Panc1 (cell line): Measurements from ENCODE around the gene USP48. TPM values are rescaled to one million over a fixed set of nuclear protein-coding genes. Genes with fewer than 3 reads are reported as not detected.

Experiments used
- ATAC-seq: fragments of 200-7000 bp; cut with Tn5 transposase; 2 replicates; pipeline ENCODE4 v1.9.1; 2020; ENCODE audit warnings: mild to moderate bottlenecking, moderate library complexity
- BruUV-seq: library from RNA; stranded (reverse); fragments of 400-500 nt; replicated peaks from 2 replicates; lab custom pipeline; 2021; lab: Mats Ljungman, UMichigan
- CTCF ChIA-PET: fragments of 300-600 bp; sonication (Branson Sonifier 250); formaldehyde crosslinking; loops from one replicate; lab custom pipeline; 2022; ENCODE audit warnings: antibody characterized with exemption; lab: Charles Lee
- POLR2A ChIA-PET: fragments of 300-600 bp; sonication (Branson Sonifier 250); formaldehyde crosslinking; loops from one replicate; lab custom pipeline; 2022; ENCODE audit warnings: antibody characterized with exemption; lab: Charles Lee
- DNase-seq: peaks from one replicate; pipeline ENCODE4 v3.0.0-alpha.2; 2010; ENCODE audit warnings: low read depth, low spot score
- H3K27ac ChIP-seq: 2 replicates; pipeline ENCODE4 v1.5.1; 2011; ENCODE audit warnings: mild to moderate bottlenecking, low read length, inconsistent platforms
- H3K27me3 ChIP-seq: fragments of 200-500 bp; sonication (Bioruptor generic); 2 replicates; pipeline ENCODE4 v1.6.0; 2014; ENCODE audit warnings: low read length, inconsistent platforms; ENCODE audit not compliant: control insufficient read depth, insufficient read depth
- H3K36me3 ChIP-seq: fragments of 200-500 bp; sonication (Bioruptor generic); 2 replicates; pipeline ENCODE4 v1.5.1; 2014; ENCODE audit warnings: inconsistent platforms, mild to moderate bottlenecking, low read length, moderate library complexity; ENCODE audit not compliant: control insufficient read depth, insufficient read depth
- H3K4me1 ChIP-seq: 2 replicates; pipeline ENCODE4 v1.5.1; 2011; ENCODE audit warnings: inconsistent platforms, mild to moderate bottlenecking, low read length, moderate library complexity; ENCODE audit not compliant: control insufficient read depth, insufficient read depth
- H3K4me3 ChIP-seq, 2 experiments: 2 replicates each; pipeline ENCODE4 v1.5.1; 2011 to 2012; ENCODE audit warnings: low read depth in 2 of 2, low read length in 2 of 2, mild to moderate bottlenecking in 2 of 2, inconsistent platforms in 1 of 2, moderate library complexity in 1 of 2
- H3K9me3 ChIP-seq: fragments of 200-500 bp; sonication (Bioruptor generic); 2 replicates; pipeline ENCODE4 v1.5.1; 2014; ENCODE audit warnings: low read depth, mild to moderate bottlenecking, inconsistent platforms, low read length, moderate library complexity; ENCODE audit not compliant: control insufficient read depth, insufficient read depth
- POLR2AphosphoS5 ChIP-seq: IDR thresholded peaks from 2 replicates; pipeline ENCODE4 v1.6.1; 2012; ENCODE audit warnings: mild to moderate bottlenecking, low read depth, low read length, moderate library complexity
- SIN3A ChIP-seq: IDR thresholded peaks from 2 replicates; pipeline ENCODE4 v1.6.1; 2012; ENCODE audit warnings: low read depth, mild to moderate bottlenecking, low read length, moderate library complexity, borderline replicate concordance; ENCODE audit not compliant: insufficient read depth
- TCF7L2 ChIP-seq: IDR thresholded peaks from 2 replicates; pipeline ENCODE4 v1.6.1; 2011; ENCODE audit warnings: mild to moderate bottlenecking, low read depth, low read length, inconsistent platforms
- in situ Hi-C: cut with HindIII; loops from 2 replicates; pipeline ENCODE4 v1.10.0; 2016; ENCODE audit warnings: low sequenced_read_pairs, low pct_unique_long_range_greater_than_20kb
- intact Hi-C: fragments of 100-400 bp; cut with micrococcal nuclease; formaldehyde crosslinking; loops from one replicate; pipeline ENCODE4 v1.10.0; 2022; ENCODE audit not compliant: unreplicated experiment
- total RNA-seq: library from RNA; stranded (reverse); gene quantifications from one replicate; pipeline ENCODE4 v1.2.1, GENCODE V29; 2021; ENCODE audit not compliant: unreplicated experiment
- TF ChIP-seq, protein P1 (sequence below), 2 experiments: IDR thresholded peaks; 2 replicates each; pipeline ENCODE4 v1.6.1; 2011 to 2012; ENCODE audit warnings: low read depth in 2 of 2, control low read depth in 1 of 2, low read length in 1 of 2, mild to moderate bottlenecking in 1 of 2, moderate library complexity in 1 of 2; ENCODE audit not compliant: insufficient read depth in 1 of 2
- TF ChIP-seq, protein P2 (sequence below): fragments of 450-650 bp; IDR thresholded peaks from 2 replicates; pipeline ENCODE4 v1.5.1; 2017; ENCODE audit warnings: mild to moderate bottlenecking

Gene USP48
- total RNA-seq, 1 experiment from 2014 or later = 71.6 TPM

DNA sequence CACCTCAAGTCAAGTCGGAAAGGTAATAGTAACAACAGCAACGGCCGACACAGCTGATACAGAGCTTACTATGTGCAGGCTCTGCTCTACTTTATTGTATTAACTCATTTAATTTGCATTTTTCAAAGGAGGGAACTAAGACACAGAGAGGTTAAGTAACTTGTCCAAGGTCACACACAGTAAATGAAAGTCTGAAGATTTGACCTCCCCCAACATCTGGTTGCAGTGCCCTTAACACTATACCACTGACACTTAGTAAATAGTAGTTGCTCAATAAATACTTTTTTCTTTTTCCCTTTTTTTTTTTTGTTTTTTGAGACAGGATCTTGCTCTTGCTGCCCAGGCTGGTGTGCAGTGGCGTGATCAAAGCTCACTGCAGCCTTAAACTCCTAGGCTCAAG is 153.0 kb downstream of the USP48 start:
- in situ Hi-C loops = no loop called here
- CTCF ChIA-PET = no interaction called here
- intact Hi-C loops = no loop called here
- H3K4me3 ChIP-seq = no peak overlapping the region
- H3K4me1 ChIP-seq = peaks cover 17% of the 10 kb centered on the region
- ATAC-seq (no peak), DNase-seq (no peak)
- H3K36me3 ChIP-seq = no peaks in the 10 kb centered on the region
- no TSS peak for BruUV-seq
- TF ChIP-seq POLR2AphosphoS5 (no peak), TCF7L2 (no peak), SIN3A (no peak)
- TF ChIP-seq, protein P1, sequence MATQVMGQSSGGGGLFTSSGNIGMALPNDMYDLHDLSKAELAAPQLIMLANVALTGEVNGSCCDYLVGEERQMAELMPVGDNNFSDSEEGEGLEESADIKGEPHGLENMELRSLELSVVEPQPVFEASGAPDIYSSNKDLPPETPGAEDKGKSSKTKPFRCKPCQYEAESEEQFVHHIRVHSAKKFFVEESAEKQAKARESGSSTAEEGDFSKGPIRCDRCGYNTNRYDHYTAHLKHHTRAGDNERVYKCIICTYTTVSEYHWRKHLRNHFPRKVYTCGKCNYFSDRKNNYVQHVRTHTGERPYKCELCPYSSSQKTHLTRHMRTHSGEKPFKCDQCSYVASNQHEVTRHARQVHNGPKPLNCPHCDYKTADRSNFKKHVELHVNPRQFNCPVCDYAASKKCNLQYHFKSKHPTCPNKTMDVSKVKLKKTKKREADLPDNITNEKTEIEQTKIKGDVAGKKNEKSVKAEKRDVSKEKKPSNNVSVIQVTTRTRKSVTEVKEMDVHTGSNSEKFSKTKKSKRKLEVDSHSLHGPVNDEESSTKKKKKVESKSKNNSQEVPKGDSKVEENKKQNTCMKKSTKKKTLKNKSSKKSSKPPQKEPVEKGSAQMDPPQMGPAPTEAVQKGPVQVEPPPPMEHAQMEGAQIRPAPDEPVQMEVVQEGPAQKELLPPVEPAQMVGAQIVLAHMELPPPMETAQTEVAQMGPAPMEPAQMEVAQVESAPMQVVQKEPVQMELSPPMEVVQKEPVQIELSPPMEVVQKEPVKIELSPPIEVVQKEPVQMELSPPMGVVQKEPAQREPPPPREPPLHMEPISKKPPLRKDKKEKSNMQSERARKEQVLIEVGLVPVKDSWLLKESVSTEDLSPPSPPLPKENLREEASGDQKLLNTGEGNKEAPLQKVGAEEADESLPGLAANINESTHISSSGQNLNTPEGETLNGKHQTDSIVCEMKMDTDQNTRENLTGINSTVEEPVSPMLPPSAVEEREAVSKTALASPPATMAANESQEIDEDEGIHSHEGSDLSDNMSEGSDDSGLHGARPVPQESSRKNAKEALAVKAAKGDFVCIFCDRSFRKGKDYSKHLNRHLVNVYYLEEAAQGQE (IDR thresholded peaks at IDR 0.05; ENCODE audit: insufficient read depth in 1 of 2, low read depth in 2 of 2, low read length in 1 of 2) = no peak
- TF ChIP-seq, protein P2, sequence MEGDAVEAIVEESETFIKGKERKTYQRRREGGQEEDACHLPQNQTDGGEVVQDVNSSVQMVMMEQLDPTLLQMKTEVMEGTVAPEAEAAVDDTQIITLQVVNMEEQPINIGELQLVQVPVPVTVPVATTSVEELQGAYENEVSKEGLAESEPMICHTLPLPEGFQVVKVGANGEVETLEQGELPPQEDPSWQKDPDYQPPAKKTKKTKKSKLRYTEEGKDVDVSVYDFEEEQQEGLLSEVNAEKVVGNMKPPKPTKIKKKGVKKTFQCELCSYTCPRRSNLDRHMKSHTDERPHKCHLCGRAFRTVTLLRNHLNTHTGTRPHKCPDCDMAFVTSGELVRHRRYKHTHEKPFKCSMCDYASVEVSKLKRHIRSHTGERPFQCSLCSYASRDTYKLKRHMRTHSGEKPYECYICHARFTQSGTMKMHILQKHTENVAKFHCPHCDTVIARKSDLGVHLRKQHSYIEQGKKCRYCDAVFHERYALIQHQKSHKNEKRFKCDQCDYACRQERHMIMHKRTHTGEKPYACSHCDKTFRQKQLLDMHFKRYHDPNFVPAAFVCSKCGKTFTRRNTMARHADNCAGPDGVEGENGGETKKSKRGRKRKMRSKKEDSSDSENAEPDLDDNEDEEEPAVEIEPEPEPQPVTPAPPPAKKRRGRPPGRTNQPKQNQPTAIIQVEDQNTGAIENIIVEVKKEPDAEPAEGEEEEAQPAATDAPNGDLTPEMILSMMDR = no peak
- H3K27me3 ChIP-seq = no peaks in the 10 kb centered on the region
- H3K9me3 ChIP-seq = no peaks in the 10 kb centered on the region
- H3K27ac ChIP-seq = no peak overlapping the region
- POLR2A ChIA-PET = no interaction called here

DNA sequence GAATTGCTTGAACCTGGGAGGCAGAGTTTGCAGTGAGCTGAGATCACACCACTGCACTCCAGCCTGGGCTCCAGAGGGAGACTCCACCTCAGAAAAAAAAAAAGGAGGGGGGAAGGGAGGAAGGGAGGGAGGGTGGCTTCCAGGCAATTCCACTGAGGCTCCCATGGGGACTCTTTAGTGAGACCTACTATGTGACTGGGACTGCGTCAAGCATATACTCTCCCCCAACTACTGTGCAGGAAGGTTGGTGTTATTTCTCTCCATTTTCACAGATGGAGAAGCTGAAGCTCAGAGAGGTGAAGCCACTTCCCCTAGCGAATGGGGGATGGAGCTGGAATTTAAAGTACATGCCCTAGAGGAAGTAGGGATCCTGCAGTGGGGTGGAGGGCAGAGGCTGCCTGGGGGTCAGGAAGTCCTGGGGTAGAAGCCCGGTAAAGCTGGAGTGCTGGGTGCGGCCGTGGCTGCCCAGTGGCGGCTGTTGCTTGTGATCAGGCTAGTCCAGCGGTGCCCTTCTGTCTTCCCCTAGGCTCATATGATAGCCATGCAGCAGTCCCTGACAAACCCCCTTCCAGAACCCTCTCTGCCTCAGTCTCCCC is 154.1 kb downstream of the USP48 start:
- BruUV-seq = no TSS peak
- H3K4me3 ChIP-seq = no peak overlapping the region
- in situ Hi-C loops = no loop called here
- H3K4me1 ChIP-seq = peaks cover 10% of the 10 kb centered on the region
- no peaks in the 10 kb centered on the region for H3K27me3 ChIP-seq
- intact Hi-C loops = no loop called here
- CTCF ChIA-PET = no interaction called here
- ATAC-seq (no peak), DNase-seq (no peak)
- no peaks in the 10 kb centered on the region for H3K9me3 ChIP-seq
- H3K36me3 ChIP-seq = no peaks in the 10 kb centered on the region
- no peak overlapping the region for H3K27ac ChIP-seq
- POLR2A ChIA-PET = no interaction called here
- TF ChIP-seq, protein P2 = no peak
- TF ChIP-seq TCF7L2 (no peak), SIN3A (no peak), POLR2AphosphoS5 (no peak)
- TF ChIP-seq, protein P1 (IDR thresholded peaks at IDR 0.05; ENCODE audit: insufficient read depth in 1 of 2, low read depth in 2 of 2, low read length in 1 of 2) = no peak
